Calu3 (cell line): ENCODE data around the gene LBR. TPM values are rescaled to one million over a fixed set of nuclear protein-coding genes. Genes with fewer than 3 reads are reported as not detected.

Source experiments
- BruUV-seq: library from RNA; stranded (reverse); fragments of 400-500 nt; replicated peaks from 2 replicates; lab custom pipeline; 2021; lab: Mats Ljungman, UMichigan
- CTCF ChIA-PET: fragments of 300-600 bp; sonication (Branson Sonifier 250); formaldehyde crosslinking; loops from one replicate; lab custom pipeline; 2022; ENCODE audit warnings: antibody characterized with exemption; lab: Charles Lee
- DNase-seq: peaks from one replicate; pipeline ENCODE4 v3.0.0; 2022
- H3K27ac Mint-ChIP-seq: one replicate; pipeline ENCODE4 v1.8.0; 2022; ENCODE audit warnings: mixed read lengths; ENCODE audit not compliant: unreplicated experiment
- H3K27me3 Mint-ChIP-seq: one replicate; pipeline ENCODE4 v1.8.0; 2022; ENCODE audit warnings: mixed read lengths; ENCODE audit not compliant: unreplicated experiment
- H3K36me3 Mint-ChIP-seq: one replicate; pipeline ENCODE4 v1.8.0; 2022; ENCODE audit warnings: mild to moderate bottlenecking, moderate library complexity, mixed read lengths; ENCODE audit not compliant: insufficient read depth, unreplicated experiment
- H3K4me1 Mint-ChIP-seq: one replicate; pipeline ENCODE4 v1.8.0; 2022; ENCODE audit warnings: mild to moderate bottlenecking, low read depth, mixed read lengths; ENCODE audit not compliant: unreplicated experiment
- H3K4me3 Mint-ChIP-seq: one replicate; pipeline ENCODE4 v1.8.0; 2022; ENCODE audit warnings: mild to moderate bottlenecking, low read depth, moderate library complexity, mixed read lengths; ENCODE audit not compliant: unreplicated experiment
- H3K9me3 Mint-ChIP-seq: one replicate; pipeline ENCODE4 v1.8.0; 2022; ENCODE audit warnings: low read depth, mixed read lengths; ENCODE audit not compliant: unreplicated experiment
- CTCF ChIP-seq: fragments of 200-600 bp; IDR thresholded peaks from one replicate; pipeline ENCODE4 v1.8.0; 2022; ENCODE audit warnings: antibody characterized with exemption; ENCODE audit not compliant: unreplicated experiment
- intact Hi-C: fragments of 100-400 bp; cut with micrococcal nuclease; formaldehyde crosslinking; loops from one replicate; pipeline ENCODE4 v1.10.0; 2022; ENCODE audit not compliant: unreplicated experiment
- total RNA-seq: library from RNA; stranded (reverse); gene quantifications from 2 replicates; pipeline ENCODE4 v1.2.3, GENCODE V29; 2022

LBR gene
- total RNA-seq, 1 experiment from 2014 or later, result 183 TPM

GRCh38 chr1:225366018-225366417 is 61.8 kb downstream of the LBR start:
- CTCF ChIA-PET, result interaction anchor here (0.6 kb wide), 1 partner anchor 55 kb away, joined by 3 read pairs; no protein-coding TSS in a partner anchor
- TF ChIP-seq CTCF, result no peak
- no peak for DNase-seq
- H3K9me3 Mint-ChIP-seq, result no peaks in the 10 kb centered on the region
- H3K36me3 Mint-ChIP-seq, result no peaks in the 10 kb centered on the region
- intact Hi-C loops, result no loop called here
- no peaks in the 10 kb centered on the region for H3K4me1 Mint-ChIP-seq
- no peaks in the 10 kb centered on the region for H3K27me3 Mint-ChIP-seq
- no peak overlapping the region for H3K4me3 Mint-ChIP-seq
- no peak overlapping the region for H3K27ac Mint-ChIP-seq
- BruUV-seq, result no TSS peak

GRCh38 chr1:225364439-225364838 is 63.4 kb downstream of the LBR start:
- no peak overlapping the region for H3K4me3 Mint-ChIP-seq
- DNase-seq, result no peak
- intact Hi-C loops, result no loop called here
- no peaks in the 10 kb centered on the region for H3K4me1 Mint-ChIP-seq
- TF ChIP-seq CTCF, result no peak
- no peak overlapping the region for H3K27ac Mint-ChIP-seq
- CTCF ChIA-PET, result no interaction called here
- H3K27me3 Mint-ChIP-seq, result no peaks in the 10 kb centered on the region
- no TSS peak for BruUV-seq
- H3K9me3 Mint-ChIP-seq, result no peaks in the 10 kb centered on the region
- no peaks in the 10 kb centered on the region for H3K36me3 Mint-ChIP-seq

GRCh38 chr1:225362805-225363204 is 65.0 kb downstream of the LBR start:
- Mint-ChIP-seq H3K27ac (no peak overlapping the region), H3K4me1 (no peaks in the 10 kb centered on the region), H3K4me3 (no peak overlapping the region), H3K27me3 (no peaks in the 10 kb centered on the region), H3K36me3 (no peaks in the 10 kb centered on the region), H3K9me3 (no peaks in the 10 kb centered on the region)
- no peak for TF ChIP-seq CTCF
- intact Hi-C loops, result no loop called here
- DNase-seq, result no peak
- CTCF ChIA-PET, result interaction anchor here (0.9 kb wide), 1 partner anchor 16 kb away, joined by 3 read pairs; no protein-coding TSS in a partner anchor
- no TSS peak for BruUV-seq

- no peaks in the 10 kb centered on the region for H3K36me3 Mint-ChIP-seq
- no peak for TF ChIP-seq CTCF
- H3K4me1 Mint-ChIP-seq, result no peaks in the 10 kb centered on the region
- H3K27me3 Mint-ChIP-seq, result no peaks in the 10 kb centered on the region
- no TSS peak for BruUV-seq
- H3K9me3 Mint-ChIP-seq, result no peaks in the 10 kb centered on the region
- H3K27ac Mint-ChIP-seq, result no peak overlapping the region
- no peak overlapping the region for H3K4me3 Mint-ChIP-seq
- no peak for DNase-seq
- CTCF ChIA-PET, result no interaction called here
- intact Hi-C loops, result no loop called here
Measured at GRCh38 chr1:225361176-225361575, 66.7 kb downstream of the LBR start.
